ENCODE measurements around the gene DCAF15.

The DCAF15 gene

GRCh38 chr19:14002571-14003250 lies 50.4 kb downstream of the DCAF15 start:
- Histone ChIP-seq H3K36me3 (ENCODE audit: control insufficient read depth in 1 of 2, insufficient read depth in 2 of 2, low read length in 2 of 2) (peaks cover 4 to 5% of the 10 kb centered on the region in 2 donors), H3K9ac (ENCODE audit: low read depth in 1 of 2, low read length in 2 of 2) (peak overlapping the region in 1 of 2 donors; percentile 16), H3K4me3 (ENCODE audit: low read depth in 1 of 2, low read length in 2 of 2) (no peak overlapping the region), H3K27ac (ENCODE audit: low read depth, low read length) (no peak overlapping the region), H3K27me3 (ENCODE audit: control insufficient read depth in 1 of 2, insufficient read depth in 2 of 2, low read length in 2 of 2) (no peaks in the 10 kb centered on the region), H3K9me3 (ENCODE audit: control insufficient read depth in 1 of 2, low read length in 2 of 2) (peaks cover 0 to 5% of the 10 kb centered on the region in 2 donors), H3K4me1 (ENCODE audit: control insufficient read depth in 1 of 2, insufficient read depth in 2 of 2, low read length in 2 of 2) (peaks cover 21 to 26% of the 10 kb centered on the region in 2 donors)

- no peak overlapping the region for H3K27ac ChIP-seq (ENCODE audit: low read depth, low read length)
- peaks cover 21 to 26% of the 10 kb centered on the region in 2 donors for H3K4me1 ChIP-seq (ENCODE audit: control insufficient read depth in 1 of 2, insufficient read depth in 2 of 2, low read length in 2 of 2)
- H3K4me3 ChIP-seq (ENCODE audit: low read depth in 1 of 2, low read length in 2 of 2): no peak overlapping the region
- peak overlapping the region; percentile 0 to 16 for H3K9ac ChIP-seq (ENCODE audit: low read depth in 1 of 2, low read length in 2 of 2)
- peaks cover 4 to 5% of the 10 kb centered on the region in 2 donors for H3K36me3 ChIP-seq (ENCODE audit: control insufficient read depth in 1 of 2, insufficient read depth in 2 of 2, low read length in 2 of 2)
- H3K27me3 ChIP-seq (ENCODE audit: control insufficient read depth in 1 of 2, insufficient read depth in 2 of 2, low read length in 2 of 2): no peaks in the 10 kb centered on the region
- peaks cover 0 to 5% of the 10 kb centered on the region in 2 donors for H3K9me3 ChIP-seq (ENCODE audit: control insufficient read depth in 1 of 2, low read length in 2 of 2)
Measured at GRCh38 chr19:14003251-14004055, 51.1 kb downstream of the DCAF15 start.

GRCh38 chr19:14004619-14005348 lies 52.5 kb downstream of the DCAF15 start:
- peaks cover 21 to 26% of the 10 kb centered on the region in 2 donors for H3K4me1 ChIP-seq (ENCODE audit: control insufficient read depth in 1 of 2, insufficient read depth in 2 of 2, low read length in 2 of 2)
- H3K9me3 ChIP-seq (ENCODE audit: control insufficient read depth in 1 of 2, low read length in 2 of 2): no peaks in the 10 kb centered on the region
- H3K9ac ChIP-seq (ENCODE audit: low read depth in 1 of 2, low read length in 2 of 2): peak overlapping the region; percentile 13 to 46
- peaks cover 0 to 2% of the 10 kb centered on the region in 2 donors for H3K36me3 ChIP-seq (ENCODE audit: control insufficient read depth in 1 of 2, insufficient read depth in 2 of 2, low read length in 2 of 2)
- no peaks in the 10 kb centered on the region for H3K27me3 ChIP-seq (ENCODE audit: control insufficient read depth in 1 of 2, insufficient read depth in 2 of 2, low read length in 2 of 2)
- H3K4me3 ChIP-seq (ENCODE audit: low read depth in 1 of 2, low read length in 2 of 2): peak overlapping the region; percentile 48 to 84
- H3K27ac ChIP-seq (ENCODE audit: low read depth, low read length): peak overlapping the region; percentile 99

- Histone ChIP-seq H3K4me1 (ENCODE audit: control insufficient read depth in 1 of 2, insufficient read depth in 2 of 2, low read length in 2 of 2) (peaks cover 21 to 26% of the 10 kb centered on the region in 2 donors), H3K4me3 (ENCODE audit: low read depth in 1 of 2, low read length in 2 of 2) (peak overlapping the region; percentile 84 to 94), H3K27ac (ENCODE audit: low read depth, low read length) (peak overlapping the region; percentile 99), H3K9me3 (ENCODE audit: control insufficient read depth in 1 of 2, low read length in 2 of 2) (no peaks in the 10 kb centered on the region), H3K9ac (ENCODE audit: low read depth in 1 of 2, low read length in 2 of 2) (peak overlapping the region; percentile 13 to 56), H3K27me3 (ENCODE audit: control insufficient read depth in 1 of 2, insufficient read depth in 2 of 2, low read length in 2 of 2) (no peaks in the 10 kb centered on the region), H3K36me3 (ENCODE audit: control insufficient read depth in 1 of 2, insufficient read depth in 2 of 2, low read length in 2 of 2) (no peaks in the 10 kb centered on the region)
Measured at GRCh38 chr19:14005349-14006084, 53.2 kb downstream of the DCAF15 start.

- Histone ChIP-seq H3K9me3 (ENCODE audit: control insufficient read depth in 1 of 2, low read length in 2 of 2) (no peaks in the 10 kb centered on the region), H3K9ac (ENCODE audit: low read depth in 1 of 2, low read length in 2 of 2) (peak within 1 kb of the TSS; percentile 95 to 99), H3K27me3 (ENCODE audit: control insufficient read depth in 1 of 2, insufficient read depth in 2 of 2, low read length in 2 of 2) (no peaks in the 10 kb centered on the region), H3K4me1 (ENCODE audit: control insufficient read depth in 1 of 2, insufficient read depth in 2 of 2, low read length in 2 of 2) (peaks cover 21 to 26% of the 10 kb centered on the region in 2 donors), H3K36me3 (ENCODE audit: control insufficient read depth in 1 of 2, insufficient read depth in 2 of 2, low read length in 2 of 2) (no peaks in the 10 kb centered on the region), H3K4me3 (ENCODE audit: low read depth in 1 of 2, low read length in 2 of 2) (peak within 1 kb of the TSS; percentile 84 to 94), H3K27ac (ENCODE audit: low read depth, low read length) (peak within 1 kb of the TSS; percentile 100)
Measured at GRCh38 chr19:14006085-14006765, 53.9 kb downstream of the DCAF15 start, which contains the start of gene RFX1. RFX1 (minus strand) TSS chr19:14006320; CDS start chr19:13993843, 12,477 bp downstream.

GRCh38 chr19:14006766-14007562 lies 54.7 kb downstream of the DCAF15 start:
- Histone ChIP-seq H3K27me3 (ENCODE audit: control insufficient read depth in 1 of 2, insufficient read depth in 2 of 2, low read length in 2 of 2) (no peaks in the 10 kb centered on the region), H3K9me3 (ENCODE audit: control insufficient read depth in 1 of 2, low read length in 2 of 2) (no peaks in the 10 kb centered on the region), H3K4me3 (ENCODE audit: low read depth in 1 of 2, low read length in 2 of 2) (peak overlapping the region; percentile 84 to 94), H3K27ac (ENCODE audit: low read depth, low read length) (peak overlapping the region; percentile 100), H3K9ac (ENCODE audit: low read depth in 1 of 2, low read length in 2 of 2) (peak overlapping the region; percentile 95 to 99), H3K36me3 (ENCODE audit: control insufficient read depth in 1 of 2, insufficient read depth in 2 of 2, low read length in 2 of 2) (no peaks in the 10 kb centered on the region), H3K4me1 (ENCODE audit: control insufficient read depth in 1 of 2, insufficient read depth in 2 of 2, low read length in 2 of 2) (peaks cover 21 to 26% of the 10 kb centered on the region in 2 donors)
